ENCODE measurements around the gene PON3.
A peak's percentile ranks its signal among the peaks of the same experiment; 100 is the strongest.

PON3 gene

DNA sequence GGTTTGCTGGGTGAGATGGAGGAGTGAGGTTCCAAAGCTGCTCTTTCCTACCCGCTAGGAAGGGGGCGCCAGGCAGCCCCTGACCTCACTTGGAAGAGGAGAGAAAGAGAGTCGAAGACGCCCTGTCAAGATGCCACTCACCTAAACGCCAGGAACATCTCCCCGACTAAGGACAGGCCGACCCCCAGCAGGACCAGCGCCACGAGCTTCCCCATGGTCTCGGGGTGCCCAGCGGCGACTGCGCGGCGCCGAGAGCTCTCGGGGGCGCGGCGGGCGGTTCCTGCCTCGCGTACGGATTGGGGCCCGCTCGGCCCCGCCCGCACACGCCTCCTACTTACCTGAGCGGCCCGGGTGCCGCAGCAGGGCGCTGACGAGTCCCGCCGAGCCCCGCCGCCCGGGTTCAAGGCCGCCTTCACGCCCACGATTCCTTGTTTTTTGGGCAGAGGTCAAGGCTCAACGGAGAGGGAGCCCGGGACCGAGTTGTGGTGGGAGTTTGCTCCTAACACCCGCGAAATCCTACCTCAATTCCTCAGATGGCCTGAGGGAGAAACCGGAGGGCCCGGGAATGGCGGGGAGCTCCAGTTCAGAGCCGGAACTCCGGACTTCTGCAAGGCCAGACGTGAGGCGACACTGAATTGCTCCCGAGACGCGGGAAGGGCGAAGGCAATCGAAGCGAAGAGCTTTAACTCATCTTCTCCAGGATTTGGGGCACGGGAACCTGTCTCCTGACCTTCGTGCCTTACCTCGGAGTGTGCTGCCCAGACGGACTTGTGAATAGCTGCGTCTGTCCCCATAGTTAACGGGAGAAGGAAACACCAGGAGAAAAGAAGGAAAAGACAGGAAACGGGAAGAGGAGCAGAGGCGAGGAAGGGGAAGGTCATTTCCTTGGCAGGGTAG, at the start of gene PON3:
PON3 (minus strand) TSS at position 240 of the 897 bp plus-strand sequence; CDS start at position 215, 25 bp downstream.
- no peak for DNase-seq

DNA sequence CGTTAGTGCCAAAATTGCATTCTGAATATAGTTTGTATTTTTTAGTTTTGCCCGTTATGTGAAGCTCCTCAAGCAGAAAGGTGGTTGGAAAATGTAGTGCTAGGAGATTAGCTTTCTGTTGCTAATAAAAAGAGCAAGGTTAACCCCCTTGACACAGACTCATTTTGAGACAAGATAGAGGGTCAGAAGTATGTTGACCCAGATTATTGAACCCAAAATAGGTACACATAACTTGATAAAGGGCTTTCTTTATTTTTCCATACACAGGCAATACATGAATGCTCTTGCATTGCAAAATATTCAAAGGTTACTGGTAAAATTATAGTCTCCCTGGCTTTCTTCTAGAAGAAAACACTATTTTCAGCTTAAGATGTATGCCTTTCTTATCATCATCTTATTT, 48.6 kb upstream of the PON3 start:
- no peak for DNase-seq

DNA sequence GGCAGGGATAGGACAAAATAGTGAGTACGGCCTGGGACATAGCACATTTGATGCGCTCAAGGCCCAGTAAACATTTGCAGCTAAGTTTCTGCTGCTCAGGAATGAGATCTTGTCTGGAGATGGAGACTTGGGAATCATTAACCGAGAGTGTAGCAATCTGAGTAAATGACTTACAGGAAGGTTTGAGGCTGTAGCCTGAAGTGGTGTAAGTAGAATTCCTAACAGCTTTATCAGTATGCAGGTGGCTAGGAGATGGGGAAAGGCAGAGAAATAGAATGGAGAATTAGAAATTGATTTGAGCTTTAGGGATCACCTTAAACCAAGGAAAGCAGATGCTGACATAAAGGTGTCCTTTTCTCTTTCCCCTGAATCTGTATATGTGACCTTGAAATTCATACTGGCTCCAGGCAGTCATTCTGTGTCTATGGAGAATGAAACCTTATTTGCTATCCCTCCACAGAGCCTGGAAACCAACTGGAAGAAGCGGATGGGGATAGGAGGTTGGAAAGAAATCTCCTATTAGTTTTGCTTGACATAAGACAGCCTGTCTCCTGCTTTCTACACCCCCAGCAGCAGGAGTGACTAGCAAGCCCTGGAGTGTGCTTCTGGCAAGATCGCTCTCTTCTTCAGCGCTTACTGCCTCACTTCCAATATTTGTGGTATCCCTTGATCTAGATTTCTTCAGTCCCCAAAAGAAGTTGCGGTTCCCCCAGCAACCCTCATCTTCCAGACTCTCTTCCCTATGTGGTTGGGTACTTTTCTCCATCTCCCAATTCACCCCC, 45.1 kb upstream of the PON3 start:
- no peak for DNase-seq

DNA sequence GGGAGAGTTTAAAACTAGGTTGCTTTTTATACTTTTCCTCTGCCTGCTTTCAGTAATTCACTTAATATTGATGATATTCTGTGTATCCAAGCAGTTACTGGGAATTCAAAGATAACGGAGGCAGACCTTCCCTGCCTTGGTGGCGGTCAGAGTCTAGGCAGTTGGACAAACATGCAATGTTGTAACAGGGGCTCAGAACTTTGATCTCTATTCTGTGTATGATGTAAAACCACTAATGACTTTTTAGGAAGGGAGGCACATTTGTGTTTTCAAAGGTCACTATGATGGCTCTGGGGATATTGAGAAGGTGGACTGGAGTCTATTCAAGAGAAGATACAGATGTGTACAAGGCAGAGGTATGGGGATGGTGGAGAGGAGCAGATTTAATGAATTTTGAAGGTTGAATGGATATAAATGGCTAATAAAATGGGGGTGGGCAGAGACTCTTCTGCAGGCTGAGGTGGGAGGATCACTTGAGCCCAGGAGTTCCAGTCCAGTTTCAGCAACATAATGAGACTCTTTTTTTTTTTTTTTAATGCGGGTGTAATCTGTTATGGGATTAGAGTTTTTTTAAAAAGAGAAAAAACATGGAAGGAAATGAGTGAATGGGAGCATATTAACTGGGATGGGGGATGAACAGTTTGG, 44.3 kb upstream of the PON3 start:
- no peak for DNase-seq

DNA sequence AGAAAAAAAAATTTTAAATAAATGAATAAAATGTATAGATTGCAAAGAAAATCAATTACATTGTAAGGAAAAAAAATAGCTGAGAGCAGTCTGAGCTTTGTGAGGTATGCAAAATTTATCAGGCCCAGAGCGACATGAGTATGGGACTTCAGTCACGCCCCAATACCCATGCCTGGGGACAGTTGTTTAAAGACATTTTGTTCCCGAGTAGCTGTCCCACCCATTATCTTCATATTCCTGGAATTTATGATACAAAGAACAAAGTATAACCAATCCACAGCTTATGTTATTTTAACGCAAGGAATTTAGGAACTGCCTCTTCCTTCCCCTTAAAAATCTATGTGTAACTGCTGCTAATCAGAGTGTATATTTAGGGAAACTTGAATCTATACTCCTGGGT, 40.2 kb upstream of the PON3 start:
- DNase-seq, result no peak

DNA sequence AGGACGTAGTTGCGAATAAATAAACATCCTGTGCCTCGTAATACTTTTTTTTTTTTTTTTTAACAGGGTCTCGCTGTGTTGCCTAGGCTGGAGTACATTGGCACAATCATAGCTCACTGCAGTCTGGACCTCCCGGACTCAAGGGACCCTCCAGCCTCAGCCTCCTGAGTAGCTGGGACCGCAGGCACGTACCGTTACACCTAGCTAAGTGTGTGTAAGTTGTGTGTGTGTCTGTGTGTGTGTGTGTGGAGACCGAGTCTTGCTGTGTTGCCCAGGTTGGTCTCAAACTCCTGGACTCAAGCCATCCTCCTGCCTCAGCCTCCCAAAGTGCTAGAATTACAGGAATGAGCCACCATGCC, 39.2 kb upstream of the PON3 start:
- DNase-seq, result no peak

DNA sequence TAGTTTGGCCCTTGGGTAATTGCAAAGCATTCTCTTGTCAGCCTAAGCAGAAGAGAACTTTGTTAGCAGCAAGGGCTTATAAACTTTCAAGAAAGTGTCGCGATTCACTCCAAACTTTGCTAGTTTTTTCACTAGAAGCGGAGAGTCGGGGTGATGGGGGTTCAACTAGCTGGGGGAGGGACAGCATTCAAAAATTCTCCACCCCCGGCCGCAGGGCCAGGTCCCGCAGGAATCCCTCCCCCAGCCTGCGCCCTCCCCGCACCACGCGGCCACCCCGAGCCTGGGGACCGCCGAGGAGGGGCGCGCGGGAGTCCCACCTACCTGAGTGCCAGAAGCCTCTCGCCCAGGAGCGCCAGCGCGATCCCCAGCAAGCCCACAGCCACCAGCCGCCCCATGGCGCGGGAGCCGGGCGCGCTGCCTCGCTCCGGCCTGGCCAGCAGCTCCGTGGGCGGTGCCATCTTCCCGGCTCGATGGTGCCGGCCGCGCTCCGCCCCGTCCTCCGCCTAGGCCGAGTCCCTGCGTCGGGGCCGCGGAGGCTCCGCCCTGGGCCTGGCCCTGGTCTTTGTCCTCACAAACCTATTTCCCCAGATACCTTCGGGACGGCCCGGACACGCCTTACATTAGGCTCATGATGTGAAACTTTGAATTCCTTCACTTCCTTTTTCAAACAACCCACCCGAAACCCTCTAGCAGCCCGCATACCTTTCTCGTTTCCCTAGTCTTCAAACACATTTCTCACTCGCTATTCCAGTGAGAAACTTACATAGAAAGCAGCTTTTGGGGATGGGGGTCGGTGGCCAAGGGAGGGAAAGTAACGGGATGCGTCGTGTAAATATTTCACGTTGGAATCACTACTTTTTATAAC, 38.6 kb upstream of the PON3 start, which contains the start of gene PON2:
PON2 (minus strand) TSS at position 472 of the 865 bp plus-strand sequence; CDS start at position 395, 77 bp downstream.
- peak; percentile 19 to 79 for DNase-seq

DNA sequence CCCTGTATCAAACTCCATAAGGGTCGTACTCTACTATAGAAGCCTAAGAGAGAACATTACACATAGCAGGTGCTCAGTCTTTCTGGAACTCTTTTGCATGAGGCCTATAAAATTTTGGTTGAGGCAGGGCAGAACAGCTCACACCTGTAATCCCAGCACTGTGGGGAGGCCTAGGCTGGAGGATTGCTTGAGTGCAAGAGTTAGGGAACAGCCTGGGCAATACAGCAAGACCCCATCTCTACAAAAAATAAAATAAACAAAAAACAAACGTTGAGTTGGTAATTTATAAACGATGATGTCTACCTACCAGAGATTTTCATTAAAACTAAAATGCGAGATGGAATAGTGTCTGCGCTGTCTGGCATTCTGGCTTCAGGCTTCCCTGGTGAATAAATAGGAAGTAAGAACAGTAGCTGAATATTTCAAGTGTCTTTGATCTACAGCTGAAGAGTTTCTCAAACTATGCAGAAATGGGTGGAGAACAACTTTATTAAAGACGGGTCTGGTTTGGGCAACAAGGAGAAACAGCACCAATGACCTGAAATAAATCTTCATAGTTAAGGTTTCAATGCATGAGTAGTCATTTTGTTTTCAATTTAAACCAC, 37.9 kb upstream of the PON3 start:
- no peak for DNase-seq

DNA sequence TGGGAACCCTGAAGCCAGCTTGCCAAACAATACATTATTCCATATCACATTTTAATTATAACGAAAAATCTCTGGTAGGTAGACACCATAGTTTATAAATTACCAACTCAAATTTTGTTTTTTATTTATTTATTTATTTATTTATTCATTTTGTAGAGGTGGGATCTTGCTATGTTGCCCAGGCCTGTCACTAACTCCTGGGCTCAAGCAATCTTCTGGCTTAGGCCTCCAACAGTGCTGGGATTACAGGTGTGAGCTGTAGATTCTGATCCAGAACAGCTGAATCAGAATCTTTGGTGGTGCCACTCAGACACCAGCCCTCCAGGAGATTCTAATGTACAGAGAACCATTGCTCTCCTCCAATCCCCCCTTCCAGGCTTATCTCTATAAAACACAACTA, 37.0 kb upstream of the PON3 start:
- no peak for DNase-seq

DNA sequence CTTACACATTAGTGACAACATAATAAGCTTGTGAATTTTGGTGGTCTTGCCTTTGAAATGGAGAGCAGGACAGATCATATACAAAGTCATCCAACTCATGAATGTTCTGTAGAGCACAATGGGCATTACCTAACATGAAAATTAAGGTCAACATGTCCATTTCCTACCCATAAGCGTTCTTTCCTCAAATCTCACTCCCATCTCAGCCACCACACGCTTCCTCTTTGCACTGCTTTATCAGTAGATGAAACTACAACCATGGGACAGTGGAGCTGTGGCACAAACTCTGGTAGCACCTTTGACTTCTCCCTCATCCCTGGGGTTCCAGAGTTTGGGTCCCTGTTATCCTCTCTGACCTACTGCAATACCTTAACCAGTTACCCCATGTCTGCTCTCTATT, 36.4 kb upstream of the PON3 start:
- DNase-seq, result no peak

DNA sequence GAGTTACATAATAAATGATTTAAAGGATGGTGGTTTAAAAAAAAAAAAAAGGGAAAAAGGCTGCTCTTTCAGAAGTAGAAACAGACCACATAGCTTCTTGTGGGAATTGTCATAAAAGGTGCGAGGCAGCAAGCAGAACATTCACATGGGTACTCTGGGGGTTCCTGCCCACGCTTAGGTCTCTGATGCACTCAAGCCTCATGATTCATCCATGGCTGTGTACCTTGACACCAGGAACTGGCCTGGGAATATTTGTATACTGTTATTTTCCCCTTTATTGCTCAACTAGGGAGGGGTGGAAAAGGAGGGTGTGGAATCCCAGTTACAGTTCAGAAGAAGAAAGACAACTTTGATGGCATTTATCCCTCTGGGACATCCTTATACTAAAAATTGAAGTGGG, 34.7 kb upstream of the PON3 start:
- DNase-seq, result no peak

DNA sequence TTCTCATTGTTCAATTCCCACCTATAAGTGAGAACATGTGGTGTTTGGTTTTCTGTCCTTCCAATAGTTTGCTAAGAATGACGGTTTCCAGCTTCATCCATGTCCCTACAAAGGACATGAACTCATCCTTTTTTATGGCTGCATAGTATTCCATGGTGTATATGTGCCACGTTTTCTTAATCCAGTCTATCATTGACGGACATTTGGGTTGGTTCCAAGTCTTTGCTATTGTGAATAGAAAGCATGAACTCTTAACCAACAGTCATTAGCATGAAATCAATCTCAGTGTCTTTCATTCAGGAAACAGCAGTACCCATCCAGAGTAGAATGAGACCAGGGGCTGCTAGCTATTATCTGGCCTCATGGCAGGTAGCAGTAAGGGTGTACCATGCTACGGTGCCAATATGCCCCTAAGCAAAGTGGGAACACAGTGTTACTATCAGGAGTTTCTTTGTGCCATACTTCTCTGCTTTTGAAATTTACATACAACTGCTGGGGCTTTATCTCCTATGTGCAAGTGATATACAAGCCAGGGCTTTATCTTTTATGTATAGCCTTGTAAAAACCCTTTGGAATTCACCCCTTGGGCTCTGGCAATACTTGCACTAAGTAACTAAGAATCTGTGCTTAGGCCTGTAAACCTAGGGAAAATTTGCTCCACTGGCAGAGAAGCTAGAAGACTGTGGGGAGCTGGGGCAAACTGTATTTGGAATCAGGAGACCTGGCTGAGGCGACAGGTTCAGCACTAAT, 33.2 kb upstream of the PON3 start:
- no peak for DNase-seq

DNA sequence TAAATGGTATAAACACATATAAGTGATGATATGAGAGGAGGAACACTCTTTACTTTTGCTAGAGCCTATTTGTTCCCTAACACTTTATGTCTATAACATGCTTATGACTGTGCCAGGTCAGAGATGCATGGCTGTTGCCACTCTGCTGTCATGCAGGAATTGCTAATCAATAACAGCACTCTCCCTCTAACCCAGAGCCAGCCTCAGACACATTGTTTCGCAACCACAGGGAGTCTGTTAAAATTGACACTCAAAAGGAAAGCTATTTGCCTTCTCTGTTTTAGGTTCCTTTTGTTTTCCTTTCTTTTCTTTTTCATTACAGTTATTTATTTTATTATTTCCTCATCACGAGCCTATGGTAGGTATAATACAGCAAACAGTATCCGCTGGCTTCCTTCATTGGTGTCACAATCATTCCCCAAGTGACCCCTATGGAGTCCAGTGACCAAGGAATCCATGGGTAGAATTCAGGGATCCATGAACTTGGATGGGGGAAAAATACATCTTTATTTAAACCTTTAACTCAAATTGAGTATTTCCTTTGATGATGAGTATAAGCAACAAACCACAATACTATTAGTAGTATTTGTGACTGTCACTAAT, 31.8 kb upstream of the PON3 start:
- DNase-seq, result no peak

DNA sequence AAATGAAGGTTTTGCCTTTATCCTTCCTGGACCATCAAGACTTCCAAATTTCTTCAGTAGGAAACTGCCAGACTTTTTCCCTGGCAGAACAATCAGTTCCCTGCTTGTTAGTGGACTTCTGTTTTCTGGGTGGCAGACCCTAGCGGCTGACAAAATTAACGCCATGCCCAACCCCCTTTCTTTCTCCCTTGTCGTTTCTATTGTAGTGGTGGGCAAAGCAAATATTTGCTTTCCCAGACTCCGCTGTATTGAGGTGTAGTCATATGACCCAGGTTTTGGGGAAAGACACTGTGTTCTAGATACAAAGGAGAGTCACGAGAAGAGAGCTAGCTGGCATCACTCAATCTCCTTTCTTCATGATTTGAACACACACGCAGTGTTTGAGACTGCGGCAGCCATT, 31.0 kb upstream of the PON3 start:
- DNase-seq, result no peak

DNA sequence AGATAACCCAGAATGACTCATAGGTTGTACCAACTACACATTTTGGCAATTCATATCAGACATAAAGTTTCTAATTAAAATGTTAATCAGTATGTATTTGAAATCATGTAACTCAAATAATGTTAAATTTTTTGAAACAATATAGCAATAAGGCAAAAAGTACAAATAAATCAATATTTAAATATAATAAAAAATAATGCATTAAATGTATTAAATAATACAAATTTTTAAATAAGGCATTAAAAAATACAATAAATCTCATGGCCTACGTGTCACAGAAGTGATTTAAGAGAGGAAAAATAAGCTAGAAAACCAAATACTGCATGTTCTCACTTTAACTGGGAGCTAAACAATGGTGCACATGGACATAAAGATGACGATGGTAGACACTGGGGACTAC, 29.5 kb upstream of the PON3 start:
- no peak for DNase-seq

DNA sequence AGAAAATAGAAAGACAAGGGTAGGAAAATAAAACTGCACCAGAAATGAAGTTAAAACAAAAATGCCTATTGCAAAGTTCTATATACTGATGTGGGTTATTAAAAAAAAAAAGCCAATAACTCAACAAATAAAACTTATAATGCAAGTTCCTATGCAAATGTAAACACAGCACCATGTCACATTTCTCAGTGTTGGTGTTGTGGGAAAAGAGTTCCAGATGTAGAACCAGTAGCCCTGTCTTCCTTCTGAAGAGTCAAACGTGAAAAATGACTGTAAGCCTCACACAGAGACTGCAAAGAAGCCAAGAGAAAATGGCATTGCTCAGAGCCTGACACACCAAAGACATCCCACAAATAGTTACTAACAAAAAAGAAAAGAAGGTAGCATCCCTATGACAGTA, 28.5 kb upstream of the PON3 start:
- DNase-seq, result no peak

DNA sequence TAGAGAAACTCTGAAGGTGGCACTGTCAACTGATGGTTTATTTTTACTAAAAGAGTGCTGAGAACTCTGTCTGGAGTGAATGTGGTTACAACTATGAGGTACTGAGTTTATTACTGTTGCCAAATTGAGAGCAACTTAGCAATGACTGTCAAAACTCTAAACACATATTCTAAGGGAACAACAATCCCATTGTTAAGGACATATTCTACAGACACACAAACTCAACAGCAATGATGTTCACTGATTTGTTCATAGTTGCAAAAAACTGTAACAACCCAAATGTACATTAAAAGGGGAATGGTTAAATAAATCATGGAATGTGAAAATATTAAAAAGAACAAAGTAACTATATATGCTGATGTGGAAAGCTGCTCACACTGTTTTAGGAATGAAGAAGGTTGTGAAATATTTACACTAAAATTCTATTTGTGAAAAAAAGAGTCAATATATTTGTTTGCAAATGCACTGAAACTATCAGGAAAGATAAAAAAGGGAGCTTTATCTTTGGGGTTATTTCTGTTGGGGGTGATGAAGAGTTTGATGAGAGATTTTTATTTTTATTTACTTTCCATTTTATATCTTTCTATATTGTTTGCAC, 25.8 kb upstream of the PON3 start:
- DNase-seq, result no peak

DNA sequence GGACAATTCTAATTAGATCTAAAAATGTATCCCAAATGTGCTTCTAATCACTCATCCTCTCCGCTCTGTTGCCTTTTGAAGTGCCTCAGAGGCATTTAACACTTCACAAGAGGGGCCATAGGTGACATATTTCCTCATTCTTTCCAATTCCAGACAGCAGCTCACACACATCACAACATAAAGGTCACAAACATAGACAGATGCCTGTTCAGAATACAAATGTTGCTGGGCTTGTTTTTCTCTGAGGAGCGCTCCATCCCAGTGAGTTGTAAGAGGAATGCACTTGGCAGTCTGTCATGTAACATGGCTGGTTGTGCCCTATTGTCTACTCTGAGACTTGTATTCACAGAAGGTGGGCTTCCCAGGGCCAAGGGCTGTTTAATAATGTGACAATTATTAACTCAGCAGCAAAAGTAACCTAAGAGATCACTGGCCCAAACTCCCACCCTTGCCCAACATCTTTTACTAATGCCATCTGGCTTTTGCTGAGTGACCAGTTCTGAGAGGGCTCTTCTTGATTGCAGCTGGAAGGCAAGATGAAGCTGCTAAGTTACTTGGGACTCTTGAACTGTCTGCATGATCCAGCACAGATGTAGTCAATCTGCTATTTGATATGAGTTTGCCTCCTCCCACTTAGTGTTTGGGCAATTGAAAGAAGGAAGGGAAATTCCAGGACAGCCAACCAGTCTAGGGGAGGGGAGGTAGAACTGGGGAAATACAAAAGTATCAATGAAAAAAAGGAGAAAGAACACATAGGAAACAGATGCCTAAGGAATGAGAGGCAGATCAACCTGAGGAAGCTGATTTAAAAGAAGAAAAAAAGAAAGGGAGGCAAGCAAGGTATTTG, 25.0 kb upstream of the PON3 start:
- peak in 1 of 2 experiments; percentile 41 for DNase-seq

DNA sequence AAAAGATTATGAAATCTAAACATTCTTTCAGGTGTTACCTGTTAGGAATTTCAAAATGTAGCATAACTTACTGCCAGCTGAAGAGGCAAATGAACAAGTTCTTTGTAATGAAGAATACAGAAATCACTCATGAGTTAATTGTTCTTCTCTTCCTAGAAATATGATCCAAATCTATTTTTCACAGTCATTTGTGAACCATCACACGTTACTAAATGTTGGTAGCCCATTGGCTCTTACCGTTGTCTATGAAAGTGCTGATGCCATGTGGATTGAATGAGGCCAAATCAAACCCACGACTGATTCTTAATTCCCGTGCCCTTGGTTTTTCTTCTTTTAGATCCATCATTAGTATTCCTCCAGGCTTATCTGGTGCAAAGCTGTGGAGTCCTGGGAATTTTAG, 15.9 kb upstream of the PON3 start:
- DNase-seq, result no peak

DNA sequence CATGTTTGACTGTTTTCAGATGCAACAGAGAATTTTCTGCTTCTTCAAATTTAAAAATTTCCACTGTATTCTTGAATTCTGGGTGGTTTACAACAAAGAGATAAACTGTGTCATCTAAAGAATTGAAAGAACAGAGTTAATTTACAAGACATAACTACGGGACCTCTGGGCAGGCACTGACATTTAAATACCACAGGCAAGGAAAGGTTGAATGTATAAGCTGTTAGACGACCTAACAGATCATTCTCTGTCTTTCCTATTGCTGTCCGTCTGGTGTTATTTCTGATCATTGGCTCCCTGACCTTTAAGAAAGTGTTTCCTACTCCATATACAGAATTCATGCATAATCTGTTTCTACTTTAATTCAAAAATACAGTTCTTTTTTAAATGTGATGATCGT, 15.5 kb upstream of the PON3 start:
- no peak for DNase-seq

Data from NCI-H446 (cell line).